Endodermal cell (in vitro differentiated cells): ENCODE measurements around the gene RIMKLB. TPM values are rescaled to one million over a fixed set of nuclear protein-coding genes. Genes with fewer than 3 reads are reported as not detected.

Experiments used
- DNase-seq: peaks from one replicate; pipeline ENCODE4 v3.0.0-alpha.2; 2017
- H3K27ac ChIP-seq: 2 replicates; pipeline ENCODE4 v1.5.1; 2013; ENCODE audit warnings: mild to moderate bottlenecking, low read depth, low read length, moderate library complexity
- H3K27me3 ChIP-seq: 2 replicates; pipeline ENCODE4 v1.6.1; 2013; ENCODE audit warnings: mild to moderate bottlenecking, low read length, moderate library complexity; ENCODE audit not compliant: insufficient read depth, control insufficient read depth, poor library complexity, severe bottlenecking
- H3K36me3 ChIP-seq: 2 replicates; pipeline ENCODE4 v1.7.0; 2013; ENCODE audit warnings: mild to moderate bottlenecking, low read length, moderate library complexity; ENCODE audit not compliant: control insufficient read depth, insufficient read depth
- H3K4me1 ChIP-seq: one replicate; pipeline ENCODE4 v1.7.0; 2013; ENCODE audit warnings: low read length; ENCODE audit not compliant: control insufficient read depth, insufficient read depth
- H3K4me3 ChIP-seq: 2 replicates; pipeline ENCODE4 v1.5.1; 2013; ENCODE audit warnings: mild to moderate bottlenecking, low read length, moderate library complexity
- H3K9ac ChIP-seq: 2 replicates; pipeline ENCODE4 v1.6.1; 2013; ENCODE audit warnings: mild to moderate bottlenecking, low read length, moderate library complexity; ENCODE audit not compliant: poor library complexity, severe bottlenecking; ENCODE audit errors: extremely low read depth
- H3K9me3 ChIP-seq: 2 replicates; pipeline ENCODE4 v1.6.1; 2013; ENCODE audit warnings: mild to moderate bottlenecking, low read length, moderate library complexity; ENCODE audit not compliant: control insufficient read depth
- H3K27ac Mint-ChIP-seq: 2 replicates; pipeline ENCODE4 v1.8.0; 2020; ENCODE audit warnings: mixed read lengths
- H3K27me3 Mint-ChIP-seq: 2 replicates; pipeline ENCODE4 v1.8.0; 2021; ENCODE audit warnings: mild to moderate bottlenecking, mixed read lengths; ENCODE audit not compliant: insufficient read depth
- H3K36me3 Mint-ChIP-seq: 2 replicates; pipeline ENCODE4 v1.8.0; 2020; ENCODE audit warnings: low read depth, mixed read lengths
- H3K4me1 Mint-ChIP-seq: 2 replicates; pipeline ENCODE4 v1.8.0; 2020; ENCODE audit warnings: mixed read lengths
- H3K4me3 Mint-ChIP-seq: 2 replicates; pipeline ENCODE4 v1.8.0; 2020; ENCODE audit warnings: mild to moderate bottlenecking, moderate library complexity, mixed read lengths
- H3K9me3 Mint-ChIP-seq: 2 replicates; pipeline ENCODE4 v1.8.0; 2020; ENCODE audit warnings: mild to moderate bottlenecking, mixed read lengths
- CTCF ChIP-seq: fragments of 200-600 bp; sonication (generic); conservative IDR thresholded peaks from 2 replicates; pipeline ENCODE4 v1.5.0; 2021; ENCODE audit warnings: antibody characterized with exemption, mild to moderate bottlenecking
- WGBS, 2 experiments: methylation state at CpG; one replicate each; pipeline versions ENCODE4 v1.1.5 to v1.1.7; 2013; ENCODE audit warnings: missing lambda C conversion rate in 2 of 2, mixed read lengths in 1 of 2; ENCODE audit not compliant: insufficient coverage in 1 of 2, insufficient read length in 1 of 2; 5-methylcytosine and 5-hydroxymethylcytosine counted together
- total RNA-seq, 2 donors: library from RNA; stranded (reverse); fragmentation: NEBNext Ultra II Directional in 1 of 2; extraction: Animal tissue kit (Norgen Biotek cat#: 25700) in 1 of 2; gene quantifications; 2 replicates in 1 of 2; 3 replicates in 1 of 2; pipeline ENCODE4 v1.2.1, GENCODE V29; 2021

Gene RIMKLB
- total RNA-seq, 2 donors from 2014 or later, result 85.3 to 180 TPM

GRCh38 chr12:8699714-8700113 is 1.9 kb downstream of the RIMKLB start:
- 0% methylated on average over 1 to 4 of the region's 4 CpGs for WGBS, 2 experiments
- Histone ChIP-seq H3K4me3 (peak overlapping the region; percentile 100), H3K27me3 (no peaks in the 10 kb centered on the region), H3K27ac (no peak overlapping the region), H3K9ac (peak overlapping the region; percentile 84), H3K4me1 (peaks cover 2% of the 10 kb centered on the region), H3K9me3 (no peaks in the 10 kb centered on the region), H3K36me3 (peaks cover 20% of the 10 kb centered on the region)
- Mint-ChIP-seq H3K4me3 (peak overlapping the region; percentile 88), H3K27ac (peak overlapping the region; percentile 89), H3K27me3 (no peaks in the 10 kb centered on the region), H3K36me3 (peaks cover 23% of the 10 kb centered on the region), H3K9me3 (no peaks in the 10 kb centered on the region), H3K4me1 (peaks cover 44% of the 10 kb centered on the region)
- TF ChIP-seq CTCF, result no peak
- DNase-seq, result peak; percentile 81

GRCh38 chr12:8701046-8701660 is 3.4 kb downstream of the RIMKLB start:
- WGBS, 2 experiments, result 92 to 94% methylated on average over 5 to 6 of the region's 6 CpGs
- peaks cover 44% of the 10 kb centered on the region for H3K4me1 Mint-ChIP-seq
- TF ChIP-seq CTCF, result peak; percentile 40
- H3K27ac Mint-ChIP-seq, result no peak overlapping the region
- no peaks in the 10 kb centered on the region for H3K27me3 Mint-ChIP-seq
- no peaks in the 10 kb centered on the region for H3K4me1 ChIP-seq
- no peak overlapping the region for H3K9ac ChIP-seq
- H3K36me3 Mint-ChIP-seq, result peaks cover 26% of the 10 kb centered on the region
- no peaks in the 10 kb centered on the region for H3K9me3 ChIP-seq
- H3K27ac ChIP-seq, result no peak overlapping the region
- H3K4me3 Mint-ChIP-seq, result no peak overlapping the region
- no peak for DNase-seq
- no peaks in the 10 kb centered on the region for H3K27me3 ChIP-seq
- H3K4me3 ChIP-seq, result peak overlapping the region; percentile 100
- H3K9me3 Mint-ChIP-seq, result no peaks in the 10 kb centered on the region
- peaks cover 20% of the 10 kb centered on the region for H3K36me3 ChIP-seq

DNA sequence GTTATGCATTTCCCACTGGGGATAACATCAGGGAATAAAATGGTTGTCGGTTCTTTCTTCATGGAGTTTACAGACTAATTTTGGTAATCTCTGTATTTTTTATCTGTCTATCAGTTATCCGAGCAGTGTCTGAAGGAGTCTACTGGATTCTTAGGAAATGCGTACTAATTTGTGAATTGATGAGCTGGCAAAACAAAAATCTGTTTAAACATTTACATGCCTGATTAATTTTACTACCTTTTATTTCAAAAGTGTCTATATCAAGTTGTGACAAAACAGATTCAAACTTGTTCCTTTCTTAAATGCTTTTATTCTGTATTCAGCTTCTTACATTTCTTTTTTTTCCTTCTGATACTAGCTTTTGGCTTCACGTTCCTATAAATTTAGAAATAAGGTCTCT is 4.4 kb downstream of the RIMKLB start:
- no peak overlapping the region for H3K4me3 Mint-ChIP-seq
- H3K36me3 Mint-ChIP-seq, result peaks cover 29% of the 10 kb centered on the region
- no peaks in the 10 kb centered on the region for H3K4me1 ChIP-seq
- no peaks in the 10 kb centered on the region for H3K9me3 ChIP-seq
- no peaks in the 10 kb centered on the region for H3K27me3 Mint-ChIP-seq
- no peak overlapping the region for H3K9ac ChIP-seq
- H3K36me3 ChIP-seq, result peaks cover 20% of the 10 kb centered on the region
- H3K9me3 Mint-ChIP-seq, result no peaks in the 10 kb centered on the region
- no peak for TF ChIP-seq CTCF
- WGBS, 2 experiments, result 94 to 96% methylated on average over 3 to 4 of the region's 4 CpGs
- peak overlapping the region; percentile 46 for H3K4me3 ChIP-seq
- no peak overlapping the region for H3K27ac Mint-ChIP-seq
- H3K4me1 Mint-ChIP-seq, result peaks cover 36% of the 10 kb centered on the region
- DNase-seq, result no peak
- no peak overlapping the region for H3K27ac ChIP-seq
- H3K27me3 ChIP-seq, result no peaks in the 10 kb centered on the region
